IgD-negative memory B cell (primary cell): ENCODE results near the gene ANKH. TPM values are rescaled to one million over a fixed set of nuclear protein-coding genes. Genes with fewer than 3 reads are reported as not detected.
"Not testable (repeated sequence)": the region's sequence is repeated elsewhere in the genome, so short reads cannot be mapped to it uniquely, and the experiment has no call there.

Source experiments
- H3K27ac Mint-ChIP-seq, 3 donors: one replicate each; pipeline ENCODE4 v1.8.0; 2020 to 2022; ENCODE audit warnings: mild to moderate bottlenecking in 3 of 3, mixed read lengths in 3 of 3, moderate library complexity in 1 of 3
- H3K27me3 Mint-ChIP-seq: one replicate; pipeline ENCODE4 v1.8.0; 2021; ENCODE audit warnings: mixed read lengths
- H3K36me3 Mint-ChIP-seq: one replicate; pipeline ENCODE4 v1.8.0; 2020; ENCODE audit warnings: mild to moderate bottlenecking, mixed read lengths
- H3K4me1 Mint-ChIP-seq, 3 donors: one replicate each; pipeline ENCODE4 v1.8.0; 2020 to 2022; ENCODE audit warnings: mixed read lengths in 3 of 3, mild to moderate bottlenecking in 1 of 3
- H3K4me3 Mint-ChIP-seq, 4 donors: one replicate each; pipeline ENCODE4 v1.8.0; 2020 to 2022; ENCODE audit warnings: mild to moderate bottlenecking in 4 of 4, mixed read lengths in 4 of 4, moderate library complexity in 3 of 4
- H3K9me3 Mint-ChIP-seq, 3 donors: one replicate each; pipeline ENCODE4 v1.8.0; 2020 to 2021; ENCODE audit warnings: mixed read lengths in 3 of 3, mild to moderate bottlenecking in 1 of 3
- polyA plus RNA-seq: library from polyadenylated mRNA; unstranded; fragments of 300-500 nt; fragmentation: Illumina TruSeq; gene quantifications from one replicate; pipeline ENCODE4 v1.2.3, GENCODE V29; 2021

The ANKH gene
- polyA plus RNA-seq, 1 donor from 2014 or later, result 18.4 TPM

GRCh38 chr5:14834584-14835550, 36.7 kb downstream of the ANKH start:
- Mint-ChIP-seq H3K9me3 (no peaks in the 10 kb centered on the region), H3K36me3 (peaks cover 5% of the 10 kb centered on the region), H3K27me3 (no peaks in the 10 kb centered on the region), H3K27ac (no peak overlapping the region), H3K4me3 (peak overlapping the region in 1 of 4 donors; percentile 68), H3K4me1 (peaks cover 7 to 17% (median 12%) of the 10 kb centered on the region in 3 donors)

GRCh38 chr5:14834062-14834461, 37.5 kb downstream of the ANKH start:
- no peak overlapping the region for H3K27ac Mint-ChIP-seq

GRCh38 chr5:14831006-14831338, 40.6 kb downstream of the ANKH start:
- H3K9me3 Mint-ChIP-seq, result no peaks in the 10 kb centered on the region
- no peak overlapping the region for H3K27ac Mint-ChIP-seq
- peaks cover 4 to 18% (median 12%) of the 10 kb centered on the region in 3 donors for H3K4me1 Mint-ChIP-seq
- H3K36me3 Mint-ChIP-seq, result peaks cover 18% of the 10 kb centered on the region
- H3K27me3 Mint-ChIP-seq, result no peaks in the 10 kb centered on the region
- no peak overlapping the region for H3K4me3 Mint-ChIP-seq

More at GRCh38 chr5:14834062-14834461, 37.5 kb downstream of the ANKH start:
- no peaks in the 10 kb centered on the region for H3K9me3 Mint-ChIP-seq
- H3K36me3 Mint-ChIP-seq, result peaks cover 9% of the 10 kb centered on the region
- H3K4me1 Mint-ChIP-seq, result peaks cover 7 to 20% (median 17%) of the 10 kb centered on the region in 3 donors
- no peaks in the 10 kb centered on the region for H3K27me3 Mint-ChIP-seq
- H3K4me3 Mint-ChIP-seq, result no peak overlapping the region

GRCh38 chr5:14830210-14831005, 41.2 kb downstream of the ANKH start:
- no peaks in the 10 kb centered on the region for H3K27me3 Mint-ChIP-seq
- H3K36me3 Mint-ChIP-seq, result peaks cover 18% of the 10 kb centered on the region
- H3K9me3 Mint-ChIP-seq, result no peaks in the 10 kb centered on the region
- H3K27ac Mint-ChIP-seq, result no peak overlapping the region
- no peak overlapping the region for H3K4me3 Mint-ChIP-seq
- H3K4me1 Mint-ChIP-seq, result peaks cover 4 to 13% (median 6%) of the 10 kb centered on the region in 3 donors

- H3K4me1 Mint-ChIP-seq, result peaks cover 2 to 13% (median 5%) of the 10 kb centered on the region in 3 donors
- H3K27me3 Mint-ChIP-seq, result no peaks in the 10 kb centered on the region
- H3K36me3 Mint-ChIP-seq, result peaks cover 18% of the 10 kb centered on the region
- no peak overlapping the region for H3K27ac Mint-ChIP-seq
- no peaks in the 10 kb centered on the region for H3K9me3 Mint-ChIP-seq
- no peak overlapping the region for H3K4me3 Mint-ChIP-seq
Observed at GRCh38 chr5:14829396-14829795, 42.2 kb downstream of the ANKH start.

GRCh38 chr5:14826714-14827113, 44.9 kb downstream of the ANKH start:
- H3K36me3 Mint-ChIP-seq, result peaks cover 16% of the 10 kb centered on the region
- H3K4me1 Mint-ChIP-seq, result peaks cover 3 to 15% (median 5%) of the 10 kb centered on the region in 3 donors
- H3K9me3 Mint-ChIP-seq, result no peaks in the 10 kb centered on the region
- no peaks in the 10 kb centered on the region for H3K27me3 Mint-ChIP-seq
- no peak overlapping the region for H3K4me3 Mint-ChIP-seq
- H3K27ac Mint-ChIP-seq, result no peak overlapping the region

GRCh38 chr5:14825977-14826376, 45.6 kb downstream of the ANKH start:
- Mint-ChIP-seq H3K36me3 (peaks cover 16% of the 10 kb centered on the region), H3K4me3 (no peak overlapping the region), H3K27ac (no peak overlapping the region), H3K27me3 (no peaks in the 10 kb centered on the region), H3K4me1 (peaks cover 3 to 15% (median 5%) of the 10 kb centered on the region in 3 donors), H3K9me3 (no peaks in the 10 kb centered on the region)

GRCh38 chr5:14824499-14824898, 47.1 kb downstream of the ANKH start:
- no peaks in the 10 kb centered on the region for H3K27me3 Mint-ChIP-seq
- no peaks in the 10 kb centered on the region for H3K9me3 Mint-ChIP-seq
- H3K4me1 Mint-ChIP-seq, result peaks cover 7 to 12% (median 10%) of the 10 kb centered on the region in 3 donors
- H3K4me3 Mint-ChIP-seq, result no peak overlapping the region
- no peak overlapping the region for H3K27ac Mint-ChIP-seq
- peaks cover 15% of the 10 kb centered on the region for H3K36me3 Mint-ChIP-seq

- H3K4me3 Mint-ChIP-seq, result no peak overlapping the region
- H3K9me3 Mint-ChIP-seq, result no peaks in the 10 kb centered on the region
- peaks cover 27 to 32% (median 30%) of the 10 kb centered on the region in 3 donors for H3K4me1 Mint-ChIP-seq
- no peaks in the 10 kb centered on the region for H3K27me3 Mint-ChIP-seq
- no peak overlapping the region for H3K27ac Mint-ChIP-seq
- H3K36me3 Mint-ChIP-seq, result peaks cover 5% of the 10 kb centered on the region
Observed at GRCh38 chr5:14821100-14821845, 50.3 kb downstream of the ANKH start.

- no peaks in the 10 kb centered on the region for H3K27me3 Mint-ChIP-seq
- peaks cover 27 to 33% (median 30%) of the 10 kb centered on the region in 3 donors for H3K4me1 Mint-ChIP-seq
- peak overlapping the region in 2 of 4 donors; percentile 65 to 84 for H3K4me3 Mint-ChIP-seq
Observed at GRCh38 chr5:14818931-14819790, 52.4 kb downstream of the ANKH start.

GRCh38 chr5:14817762-14818136, 53.8 kb downstream of the ANKH start:
- peak overlapping the region in 1 of 4 donors; percentile 19 for H3K4me3 Mint-ChIP-seq
- peaks cover 31 to 44% (median 42%) of the 10 kb centered on the region in 3 donors for H3K4me1 Mint-ChIP-seq
- not testable (repeated sequence) for H3K36me3 Mint-ChIP-seq, H3K27me3 Mint-ChIP-seq, H3K9me3 Mint-ChIP-seq
- peak overlapping the region; percentile 31 to 72 (median 63) for H3K27ac Mint-ChIP-seq

More at GRCh38 chr5:14818931-14819790, 52.4 kb downstream of the ANKH start:
- H3K36me3 Mint-ChIP-seq, result peaks cover 5% of the 10 kb centered on the region
- no peaks in the 10 kb centered on the region for H3K9me3 Mint-ChIP-seq
- peak overlapping the region in 1 of 3 donors; percentile 63 for H3K27ac Mint-ChIP-seq

GRCh38 chr5:14816999-14817761, 54.4 kb downstream of the ANKH start:
- Mint-ChIP-seq H3K27me3 (no peaks in the 10 kb centered on the region), H3K9me3 (no peaks in the 10 kb centered on the region), H3K4me1 (peaks cover 37 to 47% (median 44%) of the 10 kb centered on the region in 3 donors), H3K36me3 (peaks cover 5% of the 10 kb centered on the region), H3K4me3 (peak overlapping the region in 2 of 4 donors; percentile 19 to 61), H3K27ac (peak overlapping the region in 2 of 3 donors; percentile 31 to 63)

GRCh38 chr5:14816374-14816998, 55.1 kb downstream of the ANKH start:
- peaks cover 40 to 50% (median 47%) of the 10 kb centered on the region in 3 donors for H3K4me1 Mint-ChIP-seq
- peaks cover 5% of the 10 kb centered on the region for H3K36me3 Mint-ChIP-seq
- no peak overlapping the region for H3K27ac Mint-ChIP-seq
- H3K27me3 Mint-ChIP-seq, result no peaks in the 10 kb centered on the region
- no peaks in the 10 kb centered on the region for H3K9me3 Mint-ChIP-seq
- no peak overlapping the region for H3K4me3 Mint-ChIP-seq
